Calu3 (cell line): Measurements from ENCODE around the gene E4F1. TPM values are rescaled to one million over a fixed set of nuclear protein-coding genes. Genes with fewer than 3 reads are reported as not detected.

Source experiments
- BruUV-seq: library from RNA; stranded (reverse); fragments of 400-500 nt; replicated peaks from 2 replicates; lab custom pipeline; 2021; lab: Mats Ljungman, UMichigan
- CTCF ChIA-PET: fragments of 300-600 bp; sonication (Branson Sonifier 250); formaldehyde crosslinking; loops from one replicate; lab custom pipeline; 2022; ENCODE audit warnings: antibody characterized with exemption; lab: Charles Lee
- DNase-seq: peaks from one replicate; pipeline ENCODE4 v3.0.0; 2022
- H3K27ac Mint-ChIP-seq: one replicate; pipeline ENCODE4 v1.8.0; 2022; ENCODE audit warnings: mixed read lengths; ENCODE audit not compliant: unreplicated experiment
- H3K27me3 Mint-ChIP-seq: one replicate; pipeline ENCODE4 v1.8.0; 2022; ENCODE audit warnings: mixed read lengths; ENCODE audit not compliant: unreplicated experiment
- H3K36me3 Mint-ChIP-seq: one replicate; pipeline ENCODE4 v1.8.0; 2022; ENCODE audit warnings: mild to moderate bottlenecking, moderate library complexity, mixed read lengths; ENCODE audit not compliant: insufficient read depth, unreplicated experiment
- H3K4me1 Mint-ChIP-seq: one replicate; pipeline ENCODE4 v1.8.0; 2022; ENCODE audit warnings: mild to moderate bottlenecking, low read depth, mixed read lengths; ENCODE audit not compliant: unreplicated experiment
- H3K4me3 Mint-ChIP-seq: one replicate; pipeline ENCODE4 v1.8.0; 2022; ENCODE audit warnings: mild to moderate bottlenecking, low read depth, moderate library complexity, mixed read lengths; ENCODE audit not compliant: unreplicated experiment
- H3K9me3 Mint-ChIP-seq: one replicate; pipeline ENCODE4 v1.8.0; 2022; ENCODE audit warnings: low read depth, mixed read lengths; ENCODE audit not compliant: unreplicated experiment
- intact Hi-C: fragments of 100-400 bp; cut with micrococcal nuclease; formaldehyde crosslinking; loops from one replicate; pipeline ENCODE4 v1.10.0; 2022; ENCODE audit not compliant: unreplicated experiment
- total RNA-seq: library from RNA; stranded (reverse); gene quantifications from 2 replicates; pipeline ENCODE4 v1.2.3, GENCODE V29; 2022
- TF ChIP-seq, protein P1 (sequence below): fragments of 200-600 bp; IDR thresholded peaks from one replicate; pipeline ENCODE4 v1.8.0; 2022; ENCODE audit warnings: antibody characterized with exemption; ENCODE audit not compliant: unreplicated experiment

E4F1 gene
- total RNA-seq, 1 experiment from 2014 or later: 35.4 TPM

DNA sequence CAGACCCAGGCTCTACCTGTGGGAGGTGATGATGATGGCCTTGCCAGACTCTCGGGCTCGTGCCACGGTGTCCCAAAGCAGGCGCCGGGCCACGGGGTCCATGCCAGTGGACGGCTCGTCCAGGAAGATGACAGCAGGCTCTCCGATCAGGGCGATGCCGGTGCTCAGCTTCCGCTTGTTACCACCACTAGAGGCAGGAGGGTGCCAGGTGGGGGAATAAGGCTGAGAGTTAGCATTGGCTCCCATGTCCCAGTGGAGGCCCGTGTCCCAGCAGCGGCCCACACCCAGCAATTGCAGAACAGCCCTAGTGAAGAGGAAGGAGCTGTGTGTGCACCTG is 54.8 kb downstream of the E4F1 start:
- H3K27ac Mint-ChIP-seq: no peak overlapping the region
- peaks cover 8% of the 10 kb centered on the region for H3K36me3 Mint-ChIP-seq
- CTCF ChIA-PET: interaction anchor here (1.0 kb wide), 1 partner anchor 10 kb away, joined by 3 read pairs; no protein-coding TSS in a partner anchor
- no TSS peak for BruUV-seq
- no peak for DNase-seq
- H3K4me1 Mint-ChIP-seq: no peaks in the 10 kb centered on the region
- TF ChIP-seq, protein P1, sequence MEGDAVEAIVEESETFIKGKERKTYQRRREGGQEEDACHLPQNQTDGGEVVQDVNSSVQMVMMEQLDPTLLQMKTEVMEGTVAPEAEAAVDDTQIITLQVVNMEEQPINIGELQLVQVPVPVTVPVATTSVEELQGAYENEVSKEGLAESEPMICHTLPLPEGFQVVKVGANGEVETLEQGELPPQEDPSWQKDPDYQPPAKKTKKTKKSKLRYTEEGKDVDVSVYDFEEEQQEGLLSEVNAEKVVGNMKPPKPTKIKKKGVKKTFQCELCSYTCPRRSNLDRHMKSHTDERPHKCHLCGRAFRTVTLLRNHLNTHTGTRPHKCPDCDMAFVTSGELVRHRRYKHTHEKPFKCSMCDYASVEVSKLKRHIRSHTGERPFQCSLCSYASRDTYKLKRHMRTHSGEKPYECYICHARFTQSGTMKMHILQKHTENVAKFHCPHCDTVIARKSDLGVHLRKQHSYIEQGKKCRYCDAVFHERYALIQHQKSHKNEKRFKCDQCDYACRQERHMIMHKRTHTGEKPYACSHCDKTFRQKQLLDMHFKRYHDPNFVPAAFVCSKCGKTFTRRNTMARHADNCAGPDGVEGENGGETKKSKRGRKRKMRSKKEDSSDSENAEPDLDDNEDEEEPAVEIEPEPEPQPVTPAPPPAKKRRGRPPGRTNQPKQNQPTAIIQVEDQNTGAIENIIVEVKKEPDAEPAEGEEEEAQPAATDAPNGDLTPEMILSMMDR: no peak
- H3K4me3 Mint-ChIP-seq: no peak overlapping the region
- peaks cover 15% of the 10 kb centered on the region for H3K27me3 Mint-ChIP-seq
- H3K9me3 Mint-ChIP-seq: no peaks in the 10 kb centered on the region
- intact Hi-C loops: no loop called here

DNA sequence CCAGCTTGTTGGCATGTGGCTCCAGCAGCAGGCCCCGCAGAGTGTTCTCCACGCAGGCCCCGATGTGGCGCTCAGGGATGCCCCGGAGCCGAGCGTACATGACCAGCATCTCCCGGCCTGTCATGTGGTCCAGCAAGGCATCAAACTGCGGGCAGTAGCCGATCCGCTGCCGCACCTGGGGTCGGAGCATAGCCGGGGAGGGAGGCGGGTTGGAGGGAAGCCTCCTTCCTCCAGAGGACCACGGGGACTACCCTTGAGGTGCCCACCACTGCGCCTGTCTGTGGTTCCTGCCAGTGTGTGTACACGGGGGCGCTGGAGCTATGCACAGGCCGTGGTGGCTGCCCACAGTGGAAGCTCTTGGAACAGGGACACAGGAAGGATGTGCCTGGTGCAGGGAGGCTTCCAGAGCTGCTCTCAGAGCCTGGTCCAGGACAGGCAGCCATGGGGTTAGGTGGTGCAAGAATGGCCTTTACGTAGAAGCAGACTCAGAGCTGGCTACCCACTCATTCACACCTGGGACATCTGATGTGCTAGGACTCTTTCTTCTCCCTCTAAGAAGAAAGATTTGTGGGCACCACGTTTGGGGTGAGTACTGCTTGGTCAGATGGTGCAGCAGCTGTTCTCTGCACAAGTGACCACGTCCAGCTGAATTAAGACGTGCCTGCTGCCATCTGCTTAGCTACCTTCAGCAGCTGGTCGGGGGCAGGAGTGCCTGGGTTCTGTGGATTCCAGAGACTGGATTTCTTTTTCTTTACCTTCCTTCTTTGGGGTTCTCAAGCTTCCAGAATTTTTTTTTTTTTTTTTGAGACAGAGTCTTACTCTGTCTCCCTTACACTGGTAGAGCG is 55.8 kb downstream of the E4F1 start:
- H3K4me3 Mint-ChIP-seq: no peak overlapping the region
- H3K9me3 Mint-ChIP-seq: no peaks in the 10 kb centered on the region
- TF ChIP-seq, protein P1: no peak
- BruUV-seq: no TSS peak
- DNase-seq: no peak
- CTCF ChIA-PET: interaction anchor here (0.6 to 1.0 kb wide), 2 partner anchors 10 to 11 kb away, joined by 3 read pairs; no protein-coding TSS in a partner anchor
- intact Hi-C loops: no loop called here
- H3K27me3 Mint-ChIP-seq: peaks cover 25% of the 10 kb centered on the region
- H3K36me3 Mint-ChIP-seq: no peaks in the 10 kb centered on the region
- no peaks in the 10 kb centered on the region for H3K4me1 Mint-ChIP-seq
- H3K27ac Mint-ChIP-seq: no peak overlapping the region

DNA sequence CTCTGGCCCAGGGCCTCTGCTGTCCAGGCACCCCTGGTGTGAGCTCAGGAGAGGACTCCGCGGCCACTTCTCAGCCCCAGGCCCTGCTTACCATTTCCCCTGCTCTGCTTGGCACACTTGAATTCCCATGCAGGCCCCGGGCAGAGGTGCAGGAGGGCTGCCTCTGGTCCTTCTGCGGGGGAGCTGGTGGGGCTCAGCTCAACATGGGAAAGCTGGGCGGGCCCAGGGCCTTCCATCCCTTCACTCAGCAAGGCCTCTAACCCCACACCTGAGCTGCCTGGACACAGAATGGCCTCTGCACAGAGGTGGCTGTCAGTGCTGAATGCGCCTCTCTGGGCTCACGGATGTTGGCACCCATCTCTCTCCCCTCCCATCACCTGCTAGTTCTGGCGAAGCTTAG is 57.1 kb downstream of the E4F1 start:
- peaks cover 5% of the 10 kb centered on the region for H3K36me3 Mint-ChIP-seq
- intact Hi-C loops: no loop called here
- no peak overlapping the region for H3K27ac Mint-ChIP-seq
- no peaks in the 10 kb centered on the region for H3K4me1 Mint-ChIP-seq
- BruUV-seq: no TSS peak
- H3K9me3 Mint-ChIP-seq: no peaks in the 10 kb centered on the region
- TF ChIP-seq, protein P1: no peak
- peaks cover 26% of the 10 kb centered on the region for H3K27me3 Mint-ChIP-seq
- CTCF ChIA-PET: no interaction called here
- H3K4me3 Mint-ChIP-seq: no peak overlapping the region
- DNase-seq: no peak

GRCh38 chr16:2280981-2281542 is 57.7 kb downstream of the E4F1 start:
- Mint-ChIP-seq H3K4me1 (no peaks in the 10 kb centered on the region), H3K36me3 (peaks cover 5% of the 10 kb centered on the region), H3K9me3 (no peaks in the 10 kb centered on the region), H3K27me3 (peaks cover 26% of the 10 kb centered on the region), H3K27ac (no peak overlapping the region), H3K4me3 (no peak overlapping the region)
- no peak for DNase-seq
- intact Hi-C loops: no loop called here
- TF ChIP-seq, protein P1: no peak
- no TSS peak for BruUV-seq
- CTCF ChIA-PET: no interaction called here
